NCI-H2107 treated with DMSO at 0.1 percent for 48 hours (cell line): ENCODE measurements around the gene AMMECR1.
A peak's percentile ranks its signal among the peaks of the same experiment; 100 is the strongest.

Experiments
- DNase-seq: peaks from one replicate; lab custom pipeline; 2025; ENCODE audit not compliant: unreplicated experiment; lab: John Stamatoyannopoulos, UW

Gene AMMECR1

GRCh38 chrX:110214684-110215083 lies 103.2 kb downstream of the AMMECR1 start:
- no peak for DNase-seq

GRCh38 chrX:110213183-110213582 lies 104.7 kb downstream of the AMMECR1 start:
- DNase-seq, result no peak

GRCh38 chrX:110212299-110212698 lies 105.6 kb downstream of the AMMECR1 start:
- no peak for DNase-seq

DNA sequence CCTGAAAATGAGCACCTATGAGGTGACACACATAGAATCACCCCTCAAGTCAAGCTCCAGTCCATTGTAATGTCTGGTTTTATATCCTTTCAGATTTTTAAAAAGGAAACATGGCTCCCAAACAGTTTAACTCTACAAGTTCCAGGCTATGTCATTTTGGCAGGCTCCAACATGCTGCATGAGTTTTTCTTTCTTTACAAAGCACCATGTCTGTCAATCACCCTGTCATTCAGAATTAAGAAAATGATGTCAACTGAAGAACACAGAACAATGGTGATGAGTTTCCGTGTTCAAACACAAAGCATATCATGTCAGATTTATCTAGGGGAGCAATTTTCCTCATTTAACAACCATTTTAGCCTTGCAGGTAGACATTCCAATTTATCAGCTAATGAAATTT lies 106.5 kb downstream of the AMMECR1 start:
- DNase-seq, result no peak

- DNase-seq, result peak; percentile 33
These were observed 107.3 kb downstream of the AMMECR1 start for GRCh38 chrX:110210417-110211139.

DNA sequence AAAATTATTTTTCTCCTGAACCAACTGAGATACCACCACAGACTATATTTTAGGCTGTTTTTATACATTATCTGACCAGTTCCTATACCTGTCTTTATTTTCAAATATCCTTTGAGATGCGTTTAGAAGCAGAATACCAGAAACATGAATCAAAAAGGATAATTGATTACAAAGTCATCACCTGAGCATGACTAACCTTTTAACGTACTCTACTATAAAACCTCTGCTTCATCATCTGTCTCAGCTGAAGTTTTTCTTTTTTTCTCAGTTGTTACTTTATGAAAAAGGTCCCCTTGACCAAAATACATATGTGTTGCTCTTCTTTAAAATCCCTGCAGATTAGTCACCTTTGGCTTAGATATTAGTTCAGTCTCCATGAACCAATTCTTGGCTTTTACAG lies 109.8 kb downstream of the AMMECR1 start:
- DNase-seq, result no peak

- no peak for DNase-seq
These were observed 112.9 kb downstream of the AMMECR1 start for GRCh38 chrX:110204986-110205385.

DNA sequence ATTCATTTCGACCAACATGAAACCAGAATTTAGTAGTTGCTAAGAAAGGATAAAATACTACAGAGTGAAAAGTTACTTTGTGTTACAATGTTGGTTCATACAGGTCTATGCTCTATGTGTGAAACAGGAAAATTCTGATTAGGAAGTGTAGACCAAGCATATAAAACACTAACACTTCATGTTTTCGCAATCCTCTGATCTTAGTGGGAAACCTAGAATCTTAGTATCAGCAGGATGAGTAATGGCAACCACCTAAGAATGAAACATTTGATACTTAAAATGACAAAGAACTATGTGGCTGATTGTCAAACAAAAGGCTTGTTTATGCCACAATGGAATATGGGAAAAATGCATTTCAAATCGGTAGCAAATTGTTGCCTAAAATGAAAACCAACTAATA lies 116.1 kb downstream of the AMMECR1 start:
- no peak for DNase-seq

DNA sequence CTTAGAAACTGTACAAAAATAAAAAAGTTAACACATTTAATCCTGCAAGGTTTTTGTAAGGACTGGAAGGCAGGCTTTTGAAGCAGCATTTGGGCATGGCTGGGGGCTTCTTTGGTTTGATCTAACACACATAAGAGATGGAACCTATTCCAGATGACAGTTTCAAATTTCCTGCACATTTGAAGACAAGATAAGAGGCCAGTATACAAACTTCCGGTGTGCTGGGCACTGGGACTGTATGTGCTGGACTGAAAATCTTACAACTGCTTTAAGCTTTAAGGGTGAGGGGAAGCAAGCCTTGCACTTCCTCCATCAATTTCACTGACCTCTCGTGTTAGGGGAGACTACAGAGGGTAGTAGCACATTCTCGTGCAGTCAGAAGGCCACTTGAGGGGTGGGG lies 122.9 kb downstream of the AMMECR1 start:
- DNase-seq, result no peak

GRCh38 chrX:110192516-110192915 lies 125.4 kb downstream of the AMMECR1 start:
- no peak for DNase-seq

GRCh38 chrX:110188701-110189558 lies 129.0 kb downstream of the AMMECR1 start:
- no peak for DNase-seq

- no peak for DNase-seq
These were observed 134.6 kb downstream of the AMMECR1 start for GRCh38 chrX:110183314-110183713.

DNA sequence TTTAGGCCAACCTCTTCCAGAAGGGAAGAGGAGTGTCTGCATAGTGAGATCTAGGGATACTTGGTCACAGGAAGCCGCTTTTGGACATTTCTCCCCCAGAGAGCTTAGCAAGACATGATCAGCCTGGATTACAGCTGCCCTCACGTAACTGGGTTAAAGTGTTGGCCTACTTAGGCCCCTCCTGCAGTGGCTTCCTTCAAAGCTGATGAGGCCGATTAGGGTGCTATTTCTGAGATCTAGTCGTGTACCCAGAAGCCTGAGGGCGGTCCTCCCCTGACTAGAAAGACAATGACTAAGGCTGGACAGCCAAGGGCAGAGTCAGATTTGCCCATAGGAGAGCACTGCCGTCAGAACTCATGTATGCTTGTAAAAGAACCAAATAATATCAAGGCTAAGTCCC lies 135.0 kb downstream of the AMMECR1 start:
- no peak for DNase-seq

DNA sequence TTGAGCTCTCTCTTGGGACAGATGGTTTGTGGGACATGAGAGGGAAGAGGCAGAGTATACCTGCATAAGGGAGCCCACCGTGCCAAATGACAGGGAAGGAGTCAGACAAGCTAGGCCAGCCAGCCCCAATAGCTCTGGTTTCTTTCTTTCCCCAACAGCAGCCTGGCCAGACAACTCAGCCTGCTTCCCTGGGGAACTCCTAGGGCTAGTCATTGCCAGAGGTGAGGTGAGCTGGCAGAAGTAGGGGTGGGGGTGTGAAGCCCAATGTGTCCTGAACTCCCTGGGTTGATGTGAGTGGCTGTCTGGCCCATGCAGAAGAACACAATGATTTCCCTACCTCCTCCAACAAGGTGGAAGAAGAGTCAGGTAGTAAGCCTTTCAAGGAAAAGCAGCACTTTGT lies 135.5 kb downstream of the AMMECR1 start:
- no peak for DNase-seq

DNA sequence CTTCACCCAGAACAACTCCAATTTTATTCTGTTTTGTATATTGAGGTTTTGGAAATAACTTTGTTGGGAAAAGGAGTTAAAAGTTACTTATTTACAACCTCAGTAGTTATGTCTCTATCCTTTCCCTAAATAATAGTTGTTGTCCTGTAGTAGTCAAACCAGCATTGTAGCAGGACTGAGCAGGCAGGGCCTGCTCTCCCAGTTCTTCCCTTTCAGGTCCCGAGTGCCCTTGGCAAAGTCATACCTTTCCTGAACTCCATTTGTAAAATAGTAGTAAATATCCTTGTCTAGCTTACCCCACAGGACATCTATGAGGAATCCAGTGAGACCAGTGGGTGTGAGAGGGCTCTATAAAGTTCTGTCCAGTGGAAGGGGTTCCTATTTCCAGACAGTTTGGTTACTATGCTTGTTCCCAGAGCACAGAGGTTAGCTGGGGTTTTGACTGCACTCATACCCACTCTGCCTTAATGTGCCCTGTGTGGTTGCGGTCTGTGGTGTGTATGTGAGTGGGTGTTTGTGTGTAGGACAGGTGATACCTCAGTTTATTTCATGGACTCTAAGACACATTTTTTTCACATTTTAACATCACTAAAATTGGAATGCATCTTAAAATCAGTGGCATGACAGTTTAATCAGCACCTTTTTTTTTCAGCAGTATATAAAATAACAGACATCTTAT lies 136.3 kb downstream of the AMMECR1 start:
- DNase-seq, result no peak

DNA sequence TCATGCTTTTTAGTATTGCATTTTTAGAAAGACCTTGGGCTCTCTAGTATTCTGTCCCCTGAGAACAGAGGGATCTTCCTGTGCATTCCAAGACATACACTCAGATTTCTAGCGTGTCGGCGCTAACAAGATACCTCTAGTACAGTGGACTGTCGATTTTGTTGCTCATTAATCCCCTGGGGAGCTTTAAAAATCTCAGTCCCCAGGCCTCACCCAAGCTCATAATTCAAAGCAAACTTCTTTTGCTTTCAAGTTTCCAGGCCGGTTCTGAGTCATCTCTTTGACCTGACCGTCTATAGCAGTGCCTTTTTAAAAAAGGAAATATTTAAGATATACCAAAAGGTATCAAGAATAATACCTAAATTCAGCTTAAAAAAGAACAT lies 137.0 kb downstream of the AMMECR1 start:
- DNase-seq, result no peak

GRCh38 chrX:110180176-110180927 lies 137.5 kb downstream of the AMMECR1 start:
- DNase-seq, result no peak

GRCh38 chrX:110178179-110178865 lies 139.6 kb downstream of the AMMECR1 start:
- DNase-seq, result peak; percentile 13

DNA sequence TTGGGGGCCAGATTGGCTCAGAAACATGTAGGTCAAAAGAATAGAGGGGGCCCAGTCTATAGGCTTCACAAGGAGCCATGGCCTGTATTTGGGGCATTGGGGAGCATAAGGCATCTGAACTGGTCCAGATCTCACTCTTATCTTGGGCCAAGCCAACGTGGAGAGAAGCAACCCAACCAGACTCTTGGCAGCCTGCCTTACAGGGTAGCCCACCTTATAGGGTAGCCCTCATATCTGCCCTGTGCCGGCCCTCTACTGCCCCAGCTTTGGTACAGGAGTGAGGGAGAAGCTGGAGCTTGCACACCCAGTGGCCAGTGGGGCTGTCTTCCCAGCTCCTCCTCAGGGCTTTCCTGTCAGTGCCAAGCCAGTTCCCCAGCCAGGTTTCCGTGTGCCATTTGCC lies 142.2 kb downstream of the AMMECR1 start:
- DNase-seq, result no peak

GRCh38 chrX:110175146-110175545 lies 142.7 kb downstream of the AMMECR1 start:
- no peak for DNase-seq
